Suprapubic skin (tissue), 4 donors: ENCODE data around the gene EYA2.

Experiments used
- EP300 ChIP-seq: sonication (generic); formaldehyde crosslinking; IDR thresholded peaks from one replicate; pipeline ENCODE4 v1.6.1; 2017; ENCODE audit warnings: antibody characterized with exemption
- POLR2AphosphoS5 ChIP-seq, 3 donors: sonication (generic); formaldehyde crosslinking; IDR thresholded peaks; one replicate each; pipeline ENCODE4 v1.6.1; 2017; ENCODE audit warnings: antibody characterized with exemption in 3 of 3
- TF ChIP-seq, protein P1 (sequence below), 2 donors: fragments of 200-600 bp in 1 of 2; fragments of 450-650 bp in 1 of 2; sonication (generic) in 1 of 2; IDR thresholded peaks; one replicate each; pipeline ENCODE4 v1.5.1; 2016 to 2019; ENCODE audit warnings: antibody characterized with exemption in 2 of 2, mild to moderate bottlenecking in 1 of 2, moderate library complexity in 1 of 2

DNA sequence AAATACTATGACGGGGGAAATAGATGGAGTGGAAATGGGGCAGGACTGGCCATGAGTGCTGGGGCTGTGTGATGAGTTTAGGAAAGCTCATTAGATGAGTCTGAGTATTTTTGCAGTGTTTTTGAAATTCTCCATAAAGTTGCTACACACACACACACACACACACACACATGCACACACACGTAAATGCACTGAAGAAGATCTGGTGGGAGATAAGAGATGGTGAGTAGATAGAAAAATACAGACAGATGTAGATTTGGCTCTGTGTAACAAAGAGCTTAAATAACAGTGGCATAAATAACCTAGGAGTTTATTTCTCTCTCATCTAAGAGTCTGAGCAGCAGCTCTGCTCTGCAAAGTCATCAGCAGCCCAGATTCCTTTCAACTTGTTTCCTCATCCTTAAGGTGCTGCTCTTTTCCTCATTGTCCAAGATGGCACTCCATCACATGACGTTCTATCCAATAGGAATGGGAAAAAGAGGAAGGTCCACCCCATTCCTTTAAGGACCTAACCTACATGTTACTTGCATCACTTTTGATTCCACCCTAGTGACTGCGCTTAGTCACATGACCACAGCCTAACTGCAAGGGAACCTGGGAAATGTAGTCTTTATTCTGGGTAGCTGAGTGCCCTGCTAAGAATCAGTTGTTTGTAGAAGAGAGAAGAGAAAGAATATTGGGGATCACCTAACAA is 76.4 kb downstream of the EYA2 start:
- TF ChIP-seq, protein P1, sequence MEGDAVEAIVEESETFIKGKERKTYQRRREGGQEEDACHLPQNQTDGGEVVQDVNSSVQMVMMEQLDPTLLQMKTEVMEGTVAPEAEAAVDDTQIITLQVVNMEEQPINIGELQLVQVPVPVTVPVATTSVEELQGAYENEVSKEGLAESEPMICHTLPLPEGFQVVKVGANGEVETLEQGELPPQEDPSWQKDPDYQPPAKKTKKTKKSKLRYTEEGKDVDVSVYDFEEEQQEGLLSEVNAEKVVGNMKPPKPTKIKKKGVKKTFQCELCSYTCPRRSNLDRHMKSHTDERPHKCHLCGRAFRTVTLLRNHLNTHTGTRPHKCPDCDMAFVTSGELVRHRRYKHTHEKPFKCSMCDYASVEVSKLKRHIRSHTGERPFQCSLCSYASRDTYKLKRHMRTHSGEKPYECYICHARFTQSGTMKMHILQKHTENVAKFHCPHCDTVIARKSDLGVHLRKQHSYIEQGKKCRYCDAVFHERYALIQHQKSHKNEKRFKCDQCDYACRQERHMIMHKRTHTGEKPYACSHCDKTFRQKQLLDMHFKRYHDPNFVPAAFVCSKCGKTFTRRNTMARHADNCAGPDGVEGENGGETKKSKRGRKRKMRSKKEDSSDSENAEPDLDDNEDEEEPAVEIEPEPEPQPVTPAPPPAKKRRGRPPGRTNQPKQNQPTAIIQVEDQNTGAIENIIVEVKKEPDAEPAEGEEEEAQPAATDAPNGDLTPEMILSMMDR (IDR thresholded peaks at IDR 0.05) = no peak
- TF ChIP-seq POLR2AphosphoS5 (IDR thresholded peaks at IDR 0.05) = no peak
- TF ChIP-seq EP300 = no peak
